GM18502 (cell line): ENCODE data around the gene TRAF3IP1.
"Not testable (repeated sequence)": the region's sequence is repeated elsewhere in the genome, so short reads cannot be mapped to it uniquely, and the experiment has no call there.

Experiments
- ATAC-seq: cut with Tn5 transposase; IDR thresholded peaks from one replicate; pipeline ENCODE4 v1.9.1; 2021; ENCODE audit warnings: mild to moderate bottlenecking; ENCODE audit not compliant: unreplicated experiment, poor library complexity

Gene TRAF3IP1

GRCh38 chr2:238320246-238320647 is at the start of gene TRAF3IP1:
TSS of gene TRAF3IP1 (plus strand) at chr2:238320518. CDS start at chr2:238320663, 145 bp downstream.
- ATAC-seq: peak; percentile 93

GRCh38 chr2:238270606-238271005 is 49.7 kb upstream of the TRAF3IP1 start:
- no peak for ATAC-seq

GRCh38 chr2:238271061-238271554 is 49.2 kb upstream of the TRAF3IP1 start:
- no peak for ATAC-seq

GRCh38 chr2:238271686-238272085 is 48.6 kb upstream of the TRAF3IP1 start:
- ATAC-seq: not testable (repeated sequence)

- ATAC-seq: no peak
Measured at GRCh38 chr2:238272156-238272555, 48.2 kb upstream of the TRAF3IP1 start.

- not testable (repeated sequence) for ATAC-seq
Measured at GRCh38 chr2:238273433-238273832, 46.9 kb upstream of the TRAF3IP1 start.

GRCh38 chr2:238274152-238274865 is 46.0 kb upstream of the TRAF3IP1 start:
- no peak for ATAC-seq

- no peak for ATAC-seq
Measured at GRCh38 chr2:238277695-238278094, 42.6 kb upstream of the TRAF3IP1 start.

GRCh38 chr2:238278626-238279323 is 41.5 kb upstream of the TRAF3IP1 start:
- no peak for ATAC-seq

- no peak for ATAC-seq
Measured at GRCh38 chr2:238279324-238279682, 41.0 kb upstream of the TRAF3IP1 start.

- no peak for ATAC-seq
Measured at GRCh38 chr2:238280083-238280825, 40.1 kb upstream of the TRAF3IP1 start.

- ATAC-seq: no peak
Measured at GRCh38 chr2:238281826-238282480, 38.4 kb upstream of the TRAF3IP1 start.

- no peak for ATAC-seq
Measured at GRCh38 chr2:238282861-238283738, 37.2 kb upstream of the TRAF3IP1 start.

- ATAC-seq: no peak
Measured at GRCh38 chr2:238284802-238285515, 35.4 kb upstream of the TRAF3IP1 start.

GRCh38 chr2:238285653-238286082 is 34.6 kb upstream of the TRAF3IP1 start:
- no peak for ATAC-seq

GRCh38 chr2:238286095-238286494 is 34.2 kb upstream of the TRAF3IP1 start:
- ATAC-seq: no peak

GRCh38 chr2:238286551-238286950 is 33.8 kb upstream of the TRAF3IP1 start:
- no peak for ATAC-seq

GRCh38 chr2:238286987-238287736 is 33.2 kb upstream of the TRAF3IP1 start:
- no peak for ATAC-seq
